LNCaP clone FGC (cell line): ENCODE measurements around the gene MTFMT.

Experiments used
- DNase-seq: peaks from one replicate; pipeline ENCODE4 v3.0.0-alpha.2; 2011; ENCODE audit warnings: low read depth
- H3K4me3 ChIP-seq: 2 replicates; pipeline ENCODE4 v1.5.1; 2011; ENCODE audit warnings: mild to moderate bottlenecking, low read depth, low read length, control low read depth
- TF ChIP-seq, protein P1 (sequence below): IDR thresholded peaks from 2 replicates; pipeline ENCODE4 v1.5.1; 2012; ENCODE audit warnings: mild to moderate bottlenecking; ENCODE audit not compliant: control insufficient read depth, insufficient read depth; ENCODE audit errors: extremely low read depth

The MTFMT gene

DNA sequence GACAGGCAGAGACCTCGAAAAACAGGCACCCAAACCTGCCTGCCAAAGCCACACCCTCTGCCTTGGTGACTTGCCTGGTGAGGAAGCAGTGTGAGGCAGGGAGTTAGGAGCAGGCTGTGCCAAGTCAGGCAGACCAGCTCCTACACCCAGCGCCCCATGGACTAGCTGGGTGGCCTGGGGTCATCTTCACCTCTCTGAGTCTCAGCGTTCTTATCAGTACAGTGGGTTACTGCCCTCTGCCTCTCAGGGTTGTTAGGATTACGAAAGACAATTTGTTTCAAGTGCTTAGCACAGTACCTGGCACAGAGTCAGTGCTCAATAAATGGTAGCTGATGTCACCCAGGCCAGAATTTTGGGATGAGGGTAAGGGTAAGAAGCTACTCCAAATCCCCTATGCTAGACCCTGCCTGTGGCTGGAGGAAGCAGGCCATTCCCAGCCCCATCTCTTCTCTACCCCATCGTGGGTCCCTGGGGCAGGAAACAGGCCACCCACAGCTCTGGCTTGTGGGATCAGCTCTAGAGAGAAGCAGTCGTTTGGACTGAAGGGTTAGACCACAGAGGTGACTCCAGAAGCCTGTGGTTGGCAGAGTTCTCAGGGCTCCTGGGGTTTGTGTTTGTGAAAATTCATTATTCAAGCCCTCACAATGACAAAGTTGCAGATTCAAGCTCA lies 25.9 kb upstream of the MTFMT start:
- no peak overlapping the region for H3K4me3 ChIP-seq
- DNase-seq, result no peak
- TF ChIP-seq, protein P1, sequence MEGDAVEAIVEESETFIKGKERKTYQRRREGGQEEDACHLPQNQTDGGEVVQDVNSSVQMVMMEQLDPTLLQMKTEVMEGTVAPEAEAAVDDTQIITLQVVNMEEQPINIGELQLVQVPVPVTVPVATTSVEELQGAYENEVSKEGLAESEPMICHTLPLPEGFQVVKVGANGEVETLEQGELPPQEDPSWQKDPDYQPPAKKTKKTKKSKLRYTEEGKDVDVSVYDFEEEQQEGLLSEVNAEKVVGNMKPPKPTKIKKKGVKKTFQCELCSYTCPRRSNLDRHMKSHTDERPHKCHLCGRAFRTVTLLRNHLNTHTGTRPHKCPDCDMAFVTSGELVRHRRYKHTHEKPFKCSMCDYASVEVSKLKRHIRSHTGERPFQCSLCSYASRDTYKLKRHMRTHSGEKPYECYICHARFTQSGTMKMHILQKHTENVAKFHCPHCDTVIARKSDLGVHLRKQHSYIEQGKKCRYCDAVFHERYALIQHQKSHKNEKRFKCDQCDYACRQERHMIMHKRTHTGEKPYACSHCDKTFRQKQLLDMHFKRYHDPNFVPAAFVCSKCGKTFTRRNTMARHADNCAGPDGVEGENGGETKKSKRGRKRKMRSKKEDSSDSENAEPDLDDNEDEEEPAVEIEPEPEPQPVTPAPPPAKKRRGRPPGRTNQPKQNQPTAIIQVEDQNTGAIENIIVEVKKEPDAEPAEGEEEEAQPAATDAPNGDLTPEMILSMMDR, result no peak

DNA sequence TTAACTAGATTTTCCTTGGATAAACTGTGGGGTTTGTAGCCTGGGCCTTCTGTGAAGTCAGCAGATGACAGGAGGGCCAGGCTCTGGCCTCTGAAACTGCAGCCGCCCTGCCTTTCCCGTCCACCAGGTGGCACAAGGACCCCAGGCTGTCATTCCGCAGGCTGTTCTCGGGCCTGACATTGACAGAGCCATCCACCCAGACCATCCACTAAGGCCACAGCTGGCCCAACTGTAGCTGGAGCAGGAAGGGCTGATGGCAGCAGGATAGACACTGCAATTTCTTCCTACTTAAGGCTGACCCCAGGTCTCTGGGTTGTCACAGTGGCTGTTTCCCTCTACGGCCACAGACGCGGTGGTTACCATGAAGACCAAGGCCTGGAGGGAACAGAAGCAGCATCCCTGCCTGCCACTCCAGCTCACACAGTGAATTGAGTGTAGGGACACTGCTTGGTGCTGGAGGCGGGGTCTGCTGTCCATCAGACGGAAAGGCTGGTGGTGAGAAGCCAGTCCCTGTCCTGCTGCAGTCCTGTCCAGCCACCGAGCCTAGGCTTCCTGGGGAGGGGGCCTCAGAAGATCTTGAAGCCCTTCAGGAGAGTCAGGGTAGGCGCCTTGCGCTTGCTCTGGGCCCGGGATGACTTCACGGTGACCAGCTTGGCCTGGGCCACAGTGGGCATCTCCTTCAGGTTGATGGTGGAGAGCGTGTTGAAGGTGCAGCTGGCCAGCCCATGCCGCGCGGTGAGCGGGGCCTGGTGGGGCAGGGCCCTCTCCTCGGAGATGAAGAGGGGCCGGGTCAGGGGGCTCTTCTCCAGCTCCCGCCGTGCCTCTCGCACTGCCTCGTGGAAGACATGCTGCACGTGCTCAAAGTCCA lies 25.1 kb upstream of the MTFMT start:
- peak; percentile 23 for DNase-seq
- no peak overlapping the region for H3K4me3 ChIP-seq
- TF ChIP-seq, protein P1, result peak; percentile 95

DNA sequence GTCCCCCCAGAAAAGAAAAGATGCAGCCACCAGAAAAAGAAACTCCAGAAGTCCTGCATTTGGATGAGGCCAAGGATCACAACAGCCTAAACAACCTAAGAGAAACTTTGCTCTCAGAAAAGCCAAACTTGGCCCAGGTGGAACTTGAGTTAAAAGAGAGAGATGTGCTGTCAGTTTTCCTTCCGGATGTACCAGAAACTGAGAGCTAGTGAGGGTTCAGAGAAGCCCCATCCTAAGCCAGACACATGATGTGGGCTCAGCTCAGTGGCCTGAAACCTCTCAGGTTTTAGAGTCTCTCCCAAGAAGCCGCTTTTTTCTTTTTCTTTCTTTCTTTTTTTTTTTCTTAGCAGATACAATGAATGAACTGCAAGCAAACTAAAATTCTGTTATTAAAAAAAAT lies 23.5 kb upstream of the MTFMT start:
- DNase-seq, result no peak
- H3K4me3 ChIP-seq, result no peak overlapping the region
- TF ChIP-seq, protein P1, result no peak

DNA sequence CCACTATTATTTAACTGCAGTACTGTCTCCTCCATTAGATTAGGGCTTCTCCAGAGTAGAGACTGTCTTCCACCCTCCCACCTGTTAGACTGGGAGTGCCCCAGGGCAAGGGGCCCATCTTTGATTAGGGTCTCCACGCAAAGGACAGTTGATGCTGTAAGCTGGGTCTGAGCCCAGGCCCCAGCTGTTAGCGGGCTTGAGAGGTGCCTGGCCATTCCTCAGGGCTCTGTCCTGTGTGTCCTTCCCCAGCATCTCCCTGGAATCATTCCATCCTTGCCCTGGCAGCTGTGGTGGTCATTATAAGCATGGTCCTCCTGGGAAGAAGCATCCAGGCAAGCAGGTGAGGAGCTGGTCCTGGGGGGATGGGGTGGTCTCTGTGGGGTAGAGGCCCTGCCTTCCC lies 21.8 kb upstream of the MTFMT start:
- TF ChIP-seq, protein P1, result no peak
- DNase-seq, result no peak
- H3K4me3 ChIP-seq, result no peak overlapping the region

DNA sequence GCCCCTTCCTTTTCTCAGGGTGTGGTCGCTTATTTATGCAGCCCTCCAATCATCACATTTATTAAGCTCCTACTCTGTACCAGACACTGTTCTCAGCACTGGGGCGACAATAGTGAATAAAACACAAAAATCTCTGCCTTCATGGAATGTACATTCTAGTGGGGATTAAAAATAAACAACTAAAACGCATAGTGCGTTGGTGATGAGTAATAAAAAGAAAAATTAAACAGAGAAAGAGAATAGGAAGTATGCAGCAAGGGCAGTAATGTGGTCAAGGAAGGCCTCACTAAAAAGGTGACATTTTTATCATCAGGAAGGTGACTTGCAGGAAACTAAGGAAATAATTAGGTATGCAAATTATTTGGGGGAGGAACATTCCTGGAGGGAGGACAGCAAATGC lies 20.8 kb upstream of the MTFMT start:
- no peak for DNase-seq
- H3K4me3 ChIP-seq, result no peak overlapping the region
- TF ChIP-seq, protein P1, result no peak

DNA sequence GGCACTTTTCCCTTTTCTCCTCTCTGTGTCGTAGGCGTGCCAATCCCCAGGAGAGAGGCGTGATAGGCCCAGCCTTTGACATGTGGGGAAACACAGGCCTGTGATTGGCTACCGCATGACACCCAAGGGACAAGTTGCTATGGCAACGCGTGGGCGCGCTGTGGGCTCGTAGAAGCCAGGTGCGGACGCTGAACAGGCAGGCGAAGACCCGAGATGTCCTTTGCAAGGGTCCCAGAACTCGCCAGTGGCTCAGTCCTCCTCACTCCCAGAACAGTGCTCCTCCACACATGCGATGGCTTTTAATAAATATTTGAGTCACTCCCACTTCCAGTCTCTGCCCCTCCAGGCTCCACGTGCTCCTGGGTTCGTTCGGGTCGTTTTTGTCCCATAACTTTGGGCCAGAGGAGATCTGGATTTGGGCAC lies 20.0 kb upstream of the MTFMT start:
- H3K4me3 ChIP-seq, result peak overlapping the region; percentile 43
- peak; percentile 83 for DNase-seq

More for the DNA sequence above, 20.0 kb upstream of the MTFMT start:
- TF ChIP-seq, protein P1, result no peak
